RKO (cell line): Measurements from ENCODE around the gene CARMIL1.
A peak's percentile ranks its signal among the peaks of the same experiment; 100 is the strongest.
"Not testable (repeated sequence)": the region's sequence is repeated elsewhere in the genome, so short reads cannot be mapped to it uniquely, and the experiment has no call there.

Source experiments
- DNase-seq: peaks from one replicate; pipeline ENCODE4 v3.0.0-alpha.2; 2016; ENCODE audit warnings: low spot score

The CARMIL1 gene

GRCh38 chr6:25277386-25277785 is 1.8 kb upstream of the CARMIL1 start:
- DNase-seq, result no peak

GRCh38 chr6:25277857-25278256 is 1.3 kb upstream of the CARMIL1 start:
- no peak for DNase-seq

DNA sequence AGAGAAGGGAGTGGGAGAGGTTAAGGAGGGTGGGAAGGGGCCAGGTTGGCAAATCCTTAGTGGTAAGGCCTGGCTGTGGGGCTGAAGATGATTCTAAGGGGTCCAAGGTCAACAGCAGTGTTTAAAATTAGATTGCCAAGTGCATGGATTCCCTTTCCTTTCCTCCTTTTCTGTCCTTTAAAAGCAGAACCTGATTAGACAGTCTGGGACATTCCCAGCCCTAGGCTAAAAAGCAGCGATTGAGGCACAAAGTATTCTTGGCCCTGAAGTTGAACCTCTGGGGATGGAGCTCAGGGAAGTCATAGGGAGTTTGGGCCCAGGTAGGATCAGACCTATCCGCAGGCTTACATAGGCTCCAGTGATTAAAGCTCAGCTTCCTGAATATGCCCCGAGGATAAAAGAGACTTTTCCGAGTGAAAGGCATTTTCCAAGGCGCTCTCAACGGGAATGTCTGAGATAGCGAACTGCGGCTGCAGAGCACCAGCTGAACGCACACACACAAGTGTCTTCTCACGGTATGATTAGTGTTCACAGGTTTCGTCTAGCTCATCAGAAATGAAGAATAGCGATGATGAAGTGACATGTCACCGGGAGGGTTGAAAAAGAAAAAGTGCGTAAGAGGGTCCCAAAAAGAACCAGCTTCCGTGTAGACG is 787 bp upstream of the CARMIL1 start:
- no peak for DNase-seq

- DNase-seq, result peak; percentile 9
Measured at GRCh38 chr6:25279748-25280343, 672 bp downstream of the CARMIL1 start.

DNA sequence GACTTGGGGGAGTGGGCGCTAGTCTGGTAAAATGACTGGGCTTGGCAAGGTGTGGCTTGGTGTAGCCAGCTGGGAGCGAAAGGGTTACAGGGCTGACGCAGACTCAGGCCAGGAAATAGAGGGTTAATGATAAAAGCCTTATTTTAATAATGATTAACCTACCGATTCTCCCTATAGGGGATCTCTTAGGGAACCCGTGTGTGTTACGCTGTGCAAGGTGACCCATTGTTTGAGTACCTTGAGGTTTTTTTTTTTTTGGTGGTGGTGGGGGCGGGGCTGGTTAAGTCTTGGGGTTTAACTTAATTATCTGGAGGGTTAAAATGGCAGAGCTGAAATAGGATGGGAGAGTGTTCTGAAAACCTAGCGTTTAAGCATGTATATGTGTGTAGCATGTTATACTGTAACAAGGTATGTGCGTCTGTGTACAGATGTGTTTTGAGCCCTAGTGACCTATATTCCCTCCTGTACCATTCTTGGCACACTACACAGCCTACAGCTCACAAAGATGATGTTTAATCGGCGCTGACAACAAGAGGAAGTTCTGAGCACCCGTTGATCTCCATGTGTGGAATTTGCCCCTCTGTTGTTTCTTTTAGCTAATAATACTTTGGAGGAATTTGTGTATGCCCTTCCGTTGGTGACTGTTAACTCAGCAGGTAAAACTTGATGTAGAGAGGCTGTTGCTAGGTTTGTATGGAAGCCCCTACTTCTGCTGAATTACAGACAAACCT is 1.3 kb downstream of the CARMIL1 start:
- DNase-seq, result no peak

GRCh38 chr6:25286891-25287290 is 7.7 kb downstream of the CARMIL1 start:
- DNase-seq, result no peak

DNA sequence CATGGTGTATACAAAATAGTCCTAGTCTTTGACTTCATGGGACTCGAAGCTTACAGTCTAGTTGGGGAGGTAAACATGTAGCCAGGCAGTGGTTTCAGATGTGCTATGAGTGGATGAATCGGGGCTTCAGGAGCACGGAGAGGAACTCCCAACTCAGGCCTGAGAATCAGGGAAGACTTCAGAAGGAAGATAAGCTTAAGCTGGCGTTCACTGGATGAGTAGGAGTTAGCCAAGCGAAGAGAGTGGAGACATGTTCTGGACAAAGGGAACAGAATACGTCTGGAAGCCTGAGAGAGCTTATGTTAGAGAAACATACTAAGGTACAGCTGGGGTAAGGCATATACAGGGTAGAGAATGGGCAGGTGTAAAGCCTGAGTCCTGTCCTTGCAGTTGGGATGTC is 8.8 kb downstream of the CARMIL1 start:
- no peak for DNase-seq

DNA sequence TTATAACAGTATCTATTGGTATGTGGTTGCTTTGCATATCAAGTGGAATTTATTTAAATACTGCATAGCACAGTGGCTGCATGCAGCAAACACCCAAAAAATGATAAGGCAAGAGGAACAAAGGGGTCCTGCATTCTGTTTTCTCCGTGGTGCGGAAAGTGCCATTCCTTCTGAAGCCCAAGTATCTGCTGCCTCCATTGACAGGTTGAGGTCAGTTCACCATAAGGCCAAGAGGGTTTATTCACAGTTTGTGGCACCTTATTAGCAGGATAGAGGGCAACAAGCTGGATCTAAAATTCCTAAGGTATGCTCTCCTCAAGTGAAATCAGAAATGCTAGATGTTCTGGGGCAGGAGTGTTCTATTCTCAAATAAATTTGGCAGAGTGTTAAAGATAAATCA is 9.3 kb downstream of the CARMIL1 start:
- DNase-seq, result no peak

DNA sequence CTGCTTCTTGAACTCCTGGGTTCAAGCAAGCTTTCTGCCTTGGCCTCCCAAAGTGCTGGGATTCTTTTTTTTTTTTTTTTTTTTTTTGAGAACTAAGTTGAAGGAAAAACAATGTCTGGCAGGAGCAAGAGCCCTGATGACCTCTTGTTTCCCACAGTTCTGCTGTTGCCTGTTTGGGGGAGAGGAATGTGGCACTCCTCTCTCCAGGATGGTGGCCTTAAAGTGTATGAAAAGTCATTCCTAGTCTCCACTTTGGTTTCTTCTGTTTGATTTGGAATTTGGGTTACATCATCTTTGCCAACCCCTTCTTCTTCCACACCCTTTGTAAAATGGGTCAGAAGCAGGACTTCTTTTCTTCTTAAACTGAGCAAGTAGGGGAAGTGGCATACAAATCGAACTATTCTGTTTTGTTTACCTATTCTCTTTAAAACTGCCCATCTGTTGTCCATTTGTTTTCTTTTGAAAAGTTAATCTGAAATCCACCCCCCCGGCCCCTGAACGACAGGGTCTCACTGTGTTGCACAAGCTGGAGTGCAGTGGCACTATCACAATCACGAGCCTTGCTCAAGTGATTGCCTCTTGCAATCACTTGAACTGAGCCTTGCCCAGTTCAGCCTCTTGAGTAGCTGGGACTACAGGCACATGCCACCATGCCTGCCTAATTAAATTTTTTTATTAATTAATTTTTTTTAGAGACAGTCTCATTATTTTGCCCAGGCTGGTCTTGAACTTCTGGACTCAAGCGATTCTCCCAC is 11.3 kb downstream of the CARMIL1 start:
- no peak for DNase-seq

DNA sequence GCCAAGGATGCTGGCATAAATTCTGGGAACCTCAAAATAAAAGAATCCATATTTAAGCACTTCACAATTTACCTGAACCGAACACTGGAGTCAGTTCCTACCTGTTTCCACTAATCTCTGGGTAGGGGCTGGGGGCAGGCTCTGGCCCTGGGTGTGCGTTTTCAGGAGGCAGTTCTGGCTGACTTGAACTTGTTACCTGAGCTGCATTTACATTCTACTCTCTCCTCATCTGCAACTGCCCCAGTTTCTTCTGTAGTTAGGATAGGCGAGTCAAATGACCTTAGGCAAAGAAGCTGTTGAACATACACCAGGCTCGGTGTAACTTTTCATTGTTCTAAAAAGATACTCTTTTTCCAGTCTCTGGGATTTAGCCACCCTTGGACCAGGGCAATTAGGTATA is 13.2 kb downstream of the CARMIL1 start:
- DNase-seq, result no peak

DNA sequence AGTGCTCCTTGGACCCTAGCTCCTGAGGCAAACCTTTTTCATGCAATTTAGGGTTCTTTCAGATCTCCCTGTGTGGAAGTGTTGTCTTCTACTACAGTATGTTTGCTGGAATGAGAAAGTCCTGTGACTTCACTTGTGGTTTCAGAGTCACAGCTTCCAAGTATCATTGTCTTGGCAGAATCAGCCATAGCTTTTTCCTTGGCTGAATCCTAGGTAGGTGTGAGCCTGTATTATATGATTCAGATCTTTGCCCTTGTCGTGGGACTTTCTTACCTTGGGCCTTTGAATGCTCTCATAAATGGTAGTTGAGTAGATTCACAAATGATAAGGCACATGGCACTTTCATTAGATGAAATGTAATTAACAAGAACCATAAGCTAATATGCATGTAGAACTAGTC is 16.5 kb downstream of the CARMIL1 start:
- no peak for DNase-seq

- DNase-seq, result no peak
Measured at GRCh38 chr6:25296217-25296905, 17.2 kb downstream of the CARMIL1 start.

GRCh38 chr6:25297039-25297441 is 17.9 kb downstream of the CARMIL1 start:
- no peak for DNase-seq

GRCh38 chr6:25297823-25298522 is 18.8 kb downstream of the CARMIL1 start:
- no peak for DNase-seq

GRCh38 chr6:25298523-25298865 is 19.3 kb downstream of the CARMIL1 start:
- not testable (repeated sequence) for DNase-seq

DNA sequence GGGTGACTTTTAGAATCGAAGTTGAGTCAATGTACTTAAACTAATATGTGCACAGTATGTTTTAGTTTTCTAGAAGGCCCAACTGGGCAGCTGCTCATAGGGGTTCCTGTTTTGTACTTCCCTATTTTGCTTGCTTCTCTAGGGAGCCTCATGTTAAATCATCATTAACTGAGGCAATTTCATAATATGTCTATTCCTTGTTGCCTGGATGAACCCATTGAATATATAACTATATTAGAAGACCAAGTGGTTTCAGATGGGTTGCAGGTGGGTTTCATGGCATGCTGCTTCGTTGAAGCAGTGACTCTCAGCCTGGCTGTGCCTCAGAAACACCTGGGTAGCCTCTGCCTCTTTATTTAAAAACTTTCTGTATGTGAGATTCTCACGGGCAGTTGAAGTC is 22.2 kb downstream of the CARMIL1 start:
- no peak for DNase-seq

GRCh38 chr6:25302151-25302550 is 23.0 kb downstream of the CARMIL1 start:
- no peak for DNase-seq

- DNase-seq, result peak; percentile 44
Measured at GRCh38 chr6:25302677-25303128, 23.5 kb downstream of the CARMIL1 start.

DNA sequence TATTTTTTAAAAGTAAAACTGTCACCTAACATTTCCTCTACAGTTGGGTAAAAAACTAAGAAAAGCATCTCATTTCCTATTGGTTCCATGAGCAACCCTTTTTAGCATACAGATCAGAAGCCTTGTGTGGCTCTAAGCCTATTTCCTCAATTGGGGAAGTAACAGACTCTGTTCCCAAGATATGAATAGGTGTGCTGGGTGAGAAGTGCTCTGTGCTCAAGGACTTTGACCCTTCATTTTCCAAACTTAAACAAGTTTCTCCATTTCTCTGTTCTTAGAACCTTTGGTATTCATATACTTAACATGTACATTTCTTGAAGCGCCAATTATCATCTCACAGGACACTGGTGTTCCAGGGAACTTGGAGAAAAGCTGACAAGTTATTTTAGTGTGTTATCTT is 24.1 kb downstream of the CARMIL1 start:
- no peak for DNase-seq

DNA sequence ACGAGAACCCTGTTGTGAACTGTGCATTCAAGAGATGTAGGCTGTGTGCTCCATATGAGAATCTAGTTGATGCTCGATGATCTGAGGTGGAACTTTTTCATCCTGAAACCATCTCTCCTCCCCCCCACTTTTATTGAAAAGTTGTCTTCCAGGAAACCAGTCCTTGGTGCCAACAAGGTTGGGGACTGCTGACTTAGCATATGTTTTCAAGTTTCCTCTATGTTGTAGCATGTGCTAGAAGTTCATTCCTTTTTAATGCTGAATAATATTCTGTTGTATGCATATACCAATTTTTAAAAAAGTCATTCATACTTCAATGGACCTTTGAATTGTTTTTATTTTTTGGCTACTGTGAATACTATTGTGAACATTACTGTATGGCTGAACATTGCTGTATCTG is 27.2 kb downstream of the CARMIL1 start:
- no peak for DNase-seq

DNA sequence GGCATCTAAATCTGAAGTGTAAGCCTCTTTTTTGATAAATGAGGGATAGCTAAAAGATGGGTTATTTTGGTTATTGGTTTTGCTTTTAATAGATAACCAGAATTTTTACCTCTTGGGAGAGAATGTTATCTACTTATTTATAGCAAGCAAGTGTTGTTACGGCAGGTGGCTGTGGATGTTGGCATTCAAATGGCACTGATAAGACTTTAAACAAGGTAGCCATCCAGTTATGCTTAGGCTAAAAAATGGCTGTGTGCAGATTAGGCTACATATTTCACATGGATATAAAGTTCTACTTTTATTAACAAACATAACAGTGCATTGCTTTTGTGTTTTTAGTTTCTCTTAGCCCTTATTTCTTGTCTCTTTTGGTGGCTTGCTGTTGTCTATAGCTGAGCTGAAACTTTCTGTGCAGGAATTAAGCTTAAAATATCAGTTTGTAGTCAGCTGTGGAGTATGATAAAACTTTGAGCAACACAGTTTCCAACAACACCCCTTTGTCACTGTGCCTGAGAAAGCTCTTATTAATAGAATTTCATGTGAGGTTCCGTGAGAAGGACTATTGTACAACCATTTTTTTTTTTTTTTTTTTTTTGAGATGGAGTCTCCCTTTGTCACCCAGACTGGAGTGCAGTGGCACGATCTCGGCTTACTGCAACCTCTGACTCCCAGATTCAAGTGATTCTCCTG is 28.8 kb downstream of the CARMIL1 start:
- DNase-seq, result no peak
